ENCODE measurements around the gene RNF212.

GRCh38 chr4:1036095-1036494, 77.3 kb downstream of the RNF212 start:
- TF ChIP-seq EZH2phosphoT487 (IDR thresholded peaks at IDR 0.05; ENCODE audit: insufficient read depth, low read depth) (no peak), EZH2 (IDR thresholded peaks at IDR 0.05; ENCODE audit: insufficient read depth, poor library complexity, severe bottlenecking) (no peak)

All from GM23248 (cell line).